B cell (primary cell): ENCODE data around the gene SUMF2. TPM values are rescaled to one million over a fixed set of nuclear protein-coding genes. Genes with fewer than 3 reads are reported as not detected.

ENCODE experiments used
- ATAC-seq: fragments of 200-7000 bp; cut with Tn5 transposase; one replicate; pipeline ENCODE4 v1.10.0; 2021; ENCODE audit warnings: low read depth, mild to moderate bottlenecking, moderate number of reproducible peaks, moderate library complexity
- CTCF ChIA-PET: fragments of 350-600 bp; sonication (Branson Sonifier 250); formaldehyde crosslinking; loops from one replicate; lab custom pipeline; 2021; ENCODE audit warnings: antibody characterized with exemption, inconsistent platforms; lab: Charles Lee
- POLR2A ChIA-PET: fragments of 350-600 bp; sonication (Branson Sonifier 250); formaldehyde crosslinking; loops from one replicate; lab custom pipeline; 2021; ENCODE audit warnings: antibody characterized with exemption; lab: Charles Lee
- DNase-seq: peaks from one replicate; pipeline ENCODE4 v3.0.0; 2013
- H2AFZ ChIP-seq: 2 replicates; pipeline ENCODE4 v1.6.1; 2012; ENCODE audit warnings: mild to moderate bottlenecking, low read depth, low read length; ENCODE audit not compliant: insufficient read depth, poor library complexity, severe bottlenecking
- H3K27ac ChIP-seq, 2 donors: 1 replicate in 1 of 2; 2 replicates in 1 of 2; pipeline ENCODE4 v1.5.1; 2012 to 2013; ENCODE audit warnings: low read length in 2 of 2, mild to moderate bottlenecking in 2 of 2, moderate library complexity in 1 of 2
- H3K27me3 ChIP-seq, 4 experiments: fragments of 200-600 bp in 1 of 4; sonication (generic) in 1 of 4; replicated peaks in 1 of 4; 1 replicate in 2 of 4; 2 replicates in 2 of 4; pipeline versions ENCODE4 v1.6.1 to v1.7.0; 2013 to 2016; ENCODE audit warnings: low read length in 3 of 4, mild to moderate bottlenecking in 2 of 4, mixed read lengths in 1 of 4, moderate library complexity in 1 of 4; ENCODE audit not compliant: insufficient read depth in 4 of 4, control insufficient read depth in 3 of 4; ENCODE audit errors: control extremely low read depth in 1 of 4
- H3K36me3 ChIP-seq, 2 experiments: replicated peaks in 1 of 2; 1 replicate in 1 of 2; 2 replicates in 1 of 2; pipeline versions ENCODE4 v1.6.1 to v1.7.1; 2013; ENCODE audit warnings: low read length in 1 of 2; ENCODE audit not compliant: insufficient read depth in 2 of 2, control insufficient read depth in 1 of 2; ENCODE audit errors: control extremely low read depth in 1 of 2, extremely low read depth in 1 of 2
- H3K4me1 ChIP-seq, 2 donors: fragments of 200-600 bp in 1 of 2; sonication (generic) in 1 of 2; 1 replicate in 1 of 2; 2 replicates in 1 of 2; pipeline versions ENCODE4 v1.5.1 to v1.6.1; 2013 to 2017; ENCODE audit warnings: low read length in 2 of 2; ENCODE audit not compliant: control insufficient read depth in 2 of 2, insufficient read depth in 2 of 2
- H3K4me2 ChIP-seq: replicated peaks from 2 replicates; pipeline ENCODE3; 2012; ENCODE audit warnings: mild to moderate bottlenecking, low read depth, low read length; ENCODE audit not compliant: poor library complexity, severe bottlenecking
- H3K4me3 ChIP-seq, 5 experiments: fragments of 200-600 bp in 1 of 5; sonication (generic) in 1 of 5; 1 replicate in 3 of 5; 2 replicates in 2 of 5; pipeline versions ENCODE4 v1.5.1 to v1.7.0; 2011 to 2016; ENCODE audit warnings: low read length in 4 of 5, mild to moderate bottlenecking in 4 of 5, low read depth in 2 of 5, control low read depth in 1 of 5, moderate library complexity in 1 of 5; ENCODE audit not compliant: insufficient read depth in 1 of 5; ENCODE audit errors: control extremely low read depth in 1 of 5, extremely low read depth in 1 of 5
- H3K79me2 ChIP-seq: fragments of 200-600 bp; sonication (generic); one replicate; pipeline ENCODE4 v1.6.0; 2016; ENCODE audit warnings: low read length; ENCODE audit not compliant: control insufficient read depth, insufficient read depth
- H3K9ac ChIP-seq: fragments of 200-600 bp; sonication (generic); 2 replicates; pipeline ENCODE4 v1.6.1; 2017; ENCODE audit warnings: mild to moderate bottlenecking, low read length, moderate library complexity
- H3K9me3 ChIP-seq, 3 donors: one replicate each; pipeline versions ENCODE4 v1.6.1 to v1.7.1; 2013; ENCODE audit warnings: low read length in 2 of 3; ENCODE audit not compliant: control insufficient read depth in 2 of 3, insufficient read depth in 1 of 3; ENCODE audit errors: control extremely low read depth in 1 of 3
- H4K20me1 ChIP-seq: 2 replicates; pipeline ENCODE4 v1.6.0; 2012; ENCODE audit warnings: mild to moderate bottlenecking, low read length; ENCODE audit not compliant: insufficient read depth, control insufficient read depth, poor library complexity, severe bottlenecking
- H3K27ac Mint-ChIP-seq: one replicate; pipeline ENCODE4 v1.8.0; 2021; ENCODE audit warnings: mixed read lengths
- H3K27me3 Mint-ChIP-seq: one replicate; pipeline ENCODE4 v1.8.0; 2021; ENCODE audit warnings: mixed read lengths
- H3K4me1 Mint-ChIP-seq: one replicate; pipeline ENCODE4 v1.8.0; 2021; ENCODE audit warnings: mixed read lengths
- H3K4me3 Mint-ChIP-seq: one replicate; pipeline ENCODE4 v1.8.0; 2021; ENCODE audit warnings: mixed read lengths
- H3K9me3 Mint-ChIP-seq: one replicate; pipeline ENCODE4 v1.8.0; 2022; ENCODE audit warnings: mixed read lengths; ENCODE audit not compliant: insufficient read depth
- CTCF ChIP-seq: fragments of 200-600 bp; IDR thresholded peaks from one replicate; pipeline ENCODE4 v1.8.0; 2022; ENCODE audit warnings: antibody characterized with exemption, mild to moderate bottlenecking
- EZH2 ChIP-seq: IDR thresholded peaks from 2 replicates; pipeline ENCODE4 v1.6.1; 2012; ENCODE audit warnings: borderline replicate concordance, low read depth, mild to moderate bottlenecking, moderate library complexity, low read length; ENCODE audit not compliant: insufficient read depth, poor library complexity, severe bottlenecking
- WGBS: methylation state at CpG from one replicate; pipeline ENCODE4 v1.1.5; 2013; ENCODE audit warnings: missing lambda C conversion rate; ENCODE audit not compliant: insufficient coverage; 5-methylcytosine and 5-hydroxymethylcytosine counted together
- intact Hi-C: fragments of 100-400 bp; cut with micrococcal nuclease; formaldehyde crosslinking; loops from one replicate; pipeline ENCODE4 v1.10.0; 2022
- polyA plus RNA-seq: library from polyadenylated mRNA; depleted of rRNA; stranded (reverse); fragments of >200 nt; gene quantifications from 2 replicates; pipeline ENCODE4 v1.2.3, GENCODE V29; 2012
- total RNA-seq, 2 donors: library from RNA; stranded (reverse); fragments of 120-200 nt in 1 of 2; gene quantifications; 1 replicate in 1 of 2; 2 replicates in 1 of 2; pipeline versions ENCODE4 v1.2.3 to v1.2.4, GENCODE V29; 2013 to 2022

Gene SUMF2
- total and polyA plus RNA-seq, 2 donors (not counting 1 experiment from before 2014, with no cell fraction given): 101 to 115 TPM

DNA sequence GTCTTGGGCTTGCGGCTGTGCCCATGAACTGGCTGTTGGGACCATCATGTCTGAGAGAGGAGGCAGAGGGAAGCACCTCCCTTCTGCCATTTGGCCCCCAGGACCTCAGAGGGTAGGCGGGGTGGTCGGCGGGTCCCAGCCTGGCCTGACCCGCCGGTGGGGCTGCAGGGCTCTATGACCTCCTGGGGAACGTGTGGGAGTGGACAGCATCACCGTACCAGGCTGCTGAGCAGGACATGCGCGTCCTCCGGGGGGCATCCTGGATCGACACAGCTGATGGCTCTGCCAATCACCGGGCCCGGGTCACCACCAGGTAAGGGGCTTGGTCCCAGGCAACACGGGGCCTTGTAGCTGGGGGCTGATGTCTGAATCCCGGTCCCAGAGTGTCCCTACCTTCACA, 14.1 kb downstream of the SUMF2 start:
- no peak for ATAC-seq
- Histone ChIP-seq H3K27me3 (no peaks in the 10 kb centered on the region), H3K9me3 (no peaks in the 10 kb centered on the region), H3K27ac (no peak overlapping the region), H3K4me1 (no peaks in the 10 kb centered on the region), H3K9ac (no peak overlapping the region), H3K36me3 (peaks cover 0 to 43% of the 10 kb centered on the region in 2 experiments), H3K4me2 (no peak overlapping the region), H3K79me2 (no peaks in the 10 kb centered on the region), H3K4me3 (no peak overlapping the region), H4K20me1 (no peaks in the 10 kb centered on the region), H2AFZ (no peak overlapping the region)
- Mint-ChIP-seq H3K27me3 (no peaks in the 10 kb centered on the region), H3K4me3 (no peak overlapping the region), H3K9me3 (no peaks in the 10 kb centered on the region), H3K4me1 (peaks cover 5% of the 10 kb centered on the region), H3K27ac (no peak overlapping the region)
- 97% methylated on average over 14 of the region's 16 CpGs for WGBS
- DNase-seq: no peak
- CTCF ChIA-PET: interaction anchor here (1.4 to 7.1 kb wide), 3 partner anchors 11 to 437 kb away, joined by 4 to 121 read pairs (median 4); no protein-coding TSS in a partner anchor
- POLR2A ChIA-PET: no interaction called here
- intact Hi-C loops: loop anchor here (10.0 kb wide), 1 partner anchor 643 kb away; no protein-coding TSS in a partner anchor
- no peak for TF ChIP-seq EZH2
- no peak for TF ChIP-seq CTCF

- H3K27ac ChIP-seq: no peak overlapping the region
- Mint-ChIP-seq H3K4me3 (no peak overlapping the region), H3K4me1 (no peaks in the 10 kb centered on the region), H3K27me3 (no peaks in the 10 kb centered on the region), H3K27ac (no peak overlapping the region), H3K9me3 (no peaks in the 10 kb centered on the region)
- no peak for DNase-seq
- H3K36me3 ChIP-seq: peaks cover 0 to 40% of the 10 kb centered on the region in 2 experiments
- H3K9ac ChIP-seq: no peak overlapping the region
- TF ChIP-seq CTCF: no peak
- TF ChIP-seq EZH2: no peak
- no peak overlapping the region for H2AFZ ChIP-seq
- POLR2A ChIA-PET: no interaction called here
- no peak for ATAC-seq
- no peaks in the 10 kb centered on the region for H3K79me2 ChIP-seq
- no peaks in the 10 kb centered on the region for H3K9me3 ChIP-seq
- no peak overlapping the region for H3K4me3 ChIP-seq
- H3K27me3 ChIP-seq: no peaks in the 10 kb centered on the region
- 63% methylated on average over 9 of the region's 12 CpGs for WGBS
- no peaks in the 10 kb centered on the region for H4K20me1 ChIP-seq
- intact Hi-C loops: loop anchor here (10.0 kb wide), 1 partner anchor 645 kb away; no protein-coding TSS in a partner anchor
- CTCF ChIA-PET: no interaction called here
- no peak overlapping the region for H3K4me2 ChIP-seq
- H3K4me1 ChIP-seq: no peaks in the 10 kb centered on the region
These were observed 15.5 kb downstream of the SUMF2 start for GRCh38 chr7:56079450-56080185.
